Sigmoid colon (tissue), 7 donors: ENCODE results near the gene PHF23. TPM values are rescaled to one million over a fixed set of nuclear protein-coding genes. Genes with fewer than 3 reads are reported as not detected.

ENCODE experiments used
- DNase-seq: peaks from one replicate; pipeline ENCODE4 v3.0.0-alpha.2; 2019
- H3K27ac ChIP-seq, 4 donors: fragments of 200-600 bp; sonication (generic); one replicate each; pipeline ENCODE4 v1.5.1; 2016 to 2019; ENCODE audit warnings: mild to moderate bottlenecking in 1 of 4
- H3K27me3 ChIP-seq, 3 donors: fragments of 200-600 bp; sonication (generic); one replicate each; pipeline ENCODE4 v1.5.1; 2019; ENCODE audit warnings: mild to moderate bottlenecking in 1 of 3
- H3K36me3 ChIP-seq, 4 donors: fragments of 200-600 bp; sonication (generic); one replicate each; pipeline ENCODE4 v1.5.1; 2016 to 2019
- H3K4me1 ChIP-seq, 4 donors: fragments of 200-600 bp; sonication (generic); one replicate each; pipeline ENCODE4 v1.5.1; 2017 to 2019
- H3K4me3 ChIP-seq, 4 donors: fragments of 200-600 bp; sonication (generic); one replicate each; pipeline ENCODE4 v1.5.1; 2017 to 2019; ENCODE audit warnings: mild to moderate bottlenecking in 2 of 4, moderate library complexity in 1 of 4
- H3K9me3 ChIP-seq, 4 donors: fragments of 200-600 bp in 3 of 4; sonication (generic) in 3 of 4; one replicate each; pipeline versions ENCODE4 v1.5.1 to v1.6.1; 2013 to 2019
- EP300 ChIP-seq, 4 donors: sonication (generic); formaldehyde crosslinking; IDR thresholded peaks; one replicate each; pipeline ENCODE4 v1.6.1; 2017; ENCODE audit warnings: antibody characterized with exemption in 4 of 4
- POLR2A ChIP-seq, 2 donors: fragments of 450-650 bp; IDR thresholded peaks; one replicate each; pipeline ENCODE4 v1.6.1; 2016; ENCODE audit warnings: antibody characterized with exemption in 2 of 2, mild to moderate bottlenecking in 2 of 2, moderate library complexity in 2 of 2
- POLR2AphosphoS5 ChIP-seq, 4 donors: sonication (generic); formaldehyde crosslinking; IDR thresholded peaks; one replicate each; pipeline ENCODE4 v1.6.1; 2017; ENCODE audit warnings: antibody characterized with exemption in 4 of 4
- WGBS, 2 donors: extraction: QIAGEN DNeasy Blood & Tissue Kit; methylation state at CpG; one replicate each; pipeline ENCODE4 v1.1.7; 2013; 5-methylcytosine and 5-hydroxymethylcytosine counted together
- intact Hi-C: fragments of 100-400 bp; cut with DNase I; formaldehyde crosslinking; loops from one replicate; pipeline ENCODE4 v1.15.1; 2023
- polyA plus RNA-seq, 3 donors: library from polyadenylated mRNA; stranded (reverse); fragments of 200-250 nt; gene quantifications; one replicate each; pipeline ENCODE4 v1.2.3, GENCODE V29; 2013
- total RNA-seq, 4 donors: library from RNA; depleted of rRNA; stranded (reverse); fragments of >200 nt; gene quantifications; one replicate each; pipeline ENCODE4 v1.1.0, GENCODE V29; 2016
- TF ChIP-seq, protein P1 (sequence below), 4 experiments: fragments of 450-650 bp in 3 of 4; fragments of 200-600 bp in 1 of 4; IDR thresholded peaks; one replicate each; pipeline ENCODE4 v1.5.1; 2016 to 2019; ENCODE audit warnings: antibody characterized with exemption in 4 of 4, mild to moderate bottlenecking in 3 of 4, moderate library complexity in 2 of 4
- donor health status: healthy with polysubstance abuse.
- donor health status: Bipolar disorder and iron deficiency.
- donor health status: healthy.

Gene PHF23
- total and polyA plus RNA-seq, 7 donors = 23.1 to 45.6 (median 44.9) TPM

DNA sequence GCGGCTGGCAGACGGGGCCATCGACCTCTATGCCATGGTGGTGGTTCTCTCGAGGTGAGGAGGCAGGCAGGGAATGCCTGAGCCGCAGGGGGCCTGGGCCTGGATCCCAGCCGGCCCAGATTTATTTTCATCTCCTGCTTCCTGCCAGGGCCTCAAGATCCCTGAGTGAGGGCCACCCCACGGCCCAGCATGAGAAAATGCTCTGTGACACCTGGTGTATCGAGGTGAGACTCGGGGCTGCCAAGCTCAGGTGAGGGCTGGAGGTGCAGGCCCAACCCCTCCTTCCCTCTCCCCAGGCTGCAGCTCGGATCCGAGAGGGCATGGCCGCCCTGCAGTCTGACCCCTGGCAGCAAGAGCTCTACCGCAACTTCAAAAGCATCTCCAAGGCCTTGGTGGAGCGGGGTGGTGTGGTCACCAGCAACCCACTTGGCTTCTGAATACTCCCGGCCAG, 14.6 kb downstream of the PHF23 start:
- peaks cover 40 to 80% (median 60%) of the 10 kb centered on the region in 4 donors for H3K36me3 ChIP-seq

DNA sequence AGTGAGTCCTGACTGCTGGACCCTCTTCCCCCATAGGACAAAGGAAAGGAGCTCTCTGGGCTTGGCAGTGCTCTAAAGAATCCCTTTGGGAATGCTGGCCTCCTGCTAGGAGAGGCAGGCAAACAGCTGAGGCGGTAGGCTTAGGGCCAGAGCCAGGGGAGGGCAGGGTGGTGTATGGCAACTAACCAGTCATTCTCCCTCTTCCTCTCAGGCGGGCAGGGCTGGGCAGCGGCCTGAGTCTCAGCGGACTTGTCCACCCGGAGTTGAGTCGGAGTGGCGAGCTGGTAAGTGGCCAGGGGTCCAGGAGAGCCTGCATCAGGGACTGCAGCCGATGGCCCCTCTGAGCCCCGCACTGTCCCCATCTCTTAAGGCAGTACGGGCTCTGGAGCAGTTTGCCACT, 15.1 kb downstream of the PHF23 start:
- peaks cover 0 to 24% (median 19%) of the 10 kb centered on the region in 4 donors for H3K4me1 ChIP-seq
- intact Hi-C loops = no loop called here
- H3K4me3 ChIP-seq = no peak overlapping the region
- no peaks in the 10 kb centered on the region for H3K9me3 ChIP-seq
- H3K36me3 ChIP-seq = peaks cover 35 to 74% (median 54%) of the 10 kb centered on the region in 4 donors
- 81 to 90% methylated on average over 10 of the region's 10 CpGs for WGBS, 2 donors
- no peak for DNase-seq
- TF ChIP-seq EP300 (IDR thresholded peaks at IDR 0.05) (no peak), POLR2AphosphoS5 (IDR thresholded peaks at IDR 0.05) (no peak), POLR2A (IDR thresholded peaks at IDR 0.05) (no peak)
- TF ChIP-seq, protein P1, sequence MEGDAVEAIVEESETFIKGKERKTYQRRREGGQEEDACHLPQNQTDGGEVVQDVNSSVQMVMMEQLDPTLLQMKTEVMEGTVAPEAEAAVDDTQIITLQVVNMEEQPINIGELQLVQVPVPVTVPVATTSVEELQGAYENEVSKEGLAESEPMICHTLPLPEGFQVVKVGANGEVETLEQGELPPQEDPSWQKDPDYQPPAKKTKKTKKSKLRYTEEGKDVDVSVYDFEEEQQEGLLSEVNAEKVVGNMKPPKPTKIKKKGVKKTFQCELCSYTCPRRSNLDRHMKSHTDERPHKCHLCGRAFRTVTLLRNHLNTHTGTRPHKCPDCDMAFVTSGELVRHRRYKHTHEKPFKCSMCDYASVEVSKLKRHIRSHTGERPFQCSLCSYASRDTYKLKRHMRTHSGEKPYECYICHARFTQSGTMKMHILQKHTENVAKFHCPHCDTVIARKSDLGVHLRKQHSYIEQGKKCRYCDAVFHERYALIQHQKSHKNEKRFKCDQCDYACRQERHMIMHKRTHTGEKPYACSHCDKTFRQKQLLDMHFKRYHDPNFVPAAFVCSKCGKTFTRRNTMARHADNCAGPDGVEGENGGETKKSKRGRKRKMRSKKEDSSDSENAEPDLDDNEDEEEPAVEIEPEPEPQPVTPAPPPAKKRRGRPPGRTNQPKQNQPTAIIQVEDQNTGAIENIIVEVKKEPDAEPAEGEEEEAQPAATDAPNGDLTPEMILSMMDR (IDR thresholded peaks at IDR 0.05) = no peak
- H3K27ac ChIP-seq = peak overlapping the region in 1 of 4 donors; percentile 43
- H3K27me3 ChIP-seq = no peaks in the 10 kb centered on the region

More for the DNA sequence above, 14.6 kb downstream of the PHF23 start:
- 68 to 83% methylated on average over 15 of the region's 15 CpGs for WGBS, 2 donors
- peaks cover 0 to 20% (median 14%) of the 10 kb centered on the region in 4 donors for H3K4me1 ChIP-seq
- TF ChIP-seq, protein P1 (IDR thresholded peaks at IDR 0.05) = no peak
- no peak for TF ChIP-seq POLR2A (IDR thresholded peaks at IDR 0.05)
- TF ChIP-seq POLR2AphosphoS5 (IDR thresholded peaks at IDR 0.05) = no peak
- TF ChIP-seq EP300 (IDR thresholded peaks at IDR 0.05) = no peak
- peak overlapping the region in 2 of 4 donors; percentile 22 to 43 for H3K27ac ChIP-seq
- H3K4me3 ChIP-seq = no peak overlapping the region
- no peaks in the 10 kb centered on the region for H3K9me3 ChIP-seq
- no peak for DNase-seq
- H3K27me3 ChIP-seq = no peaks in the 10 kb centered on the region
- intact Hi-C loops = no loop called here

DNA sequence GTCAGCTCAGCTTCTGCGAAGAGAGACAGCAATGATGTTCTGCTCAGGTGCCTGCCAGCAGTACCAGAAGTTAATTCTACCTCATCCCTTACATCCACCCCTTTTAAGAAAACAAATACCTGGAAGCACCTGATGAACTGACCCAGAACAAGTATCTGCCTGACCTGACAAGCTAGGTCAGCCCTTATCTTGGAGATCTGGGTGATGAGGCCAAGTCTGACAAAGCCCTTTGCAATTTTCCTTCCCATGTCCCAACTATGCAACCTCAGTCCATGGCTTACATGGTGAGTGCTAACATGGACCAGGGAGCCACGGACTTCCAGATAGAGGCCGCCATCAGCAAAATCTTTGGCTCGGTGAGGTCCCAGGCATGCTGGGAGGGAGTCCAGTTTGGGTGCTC, 15.9 kb downstream of the PHF23 start:
- peaks cover 0 to 31% (median 24%) of the 10 kb centered on the region in 4 donors for H3K4me1 ChIP-seq
- 90 to 93% methylated on average over 4 of the region's 4 CpGs for WGBS, 2 donors

DNA sequence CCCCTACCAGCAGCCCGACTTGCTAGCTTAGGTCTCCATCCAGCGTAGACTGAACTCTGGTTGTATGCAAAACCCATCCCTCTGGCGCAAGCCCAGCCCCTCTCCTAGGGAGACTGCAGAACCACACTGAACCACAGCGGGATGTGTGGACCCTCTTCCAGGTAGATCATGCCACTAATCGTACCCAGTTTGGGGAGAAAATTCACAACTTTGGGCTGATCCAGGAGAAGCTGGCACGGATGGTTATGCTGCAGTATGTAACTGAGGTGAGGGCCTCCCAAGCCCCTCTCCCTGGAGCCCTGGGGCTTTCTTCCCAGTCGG, 16.3 kb downstream of the PHF23 start:
- Histone ChIP-seq H3K4me3 (no peak overlapping the region), H3K4me1 (peaks cover 0 to 36% (median 29%) of the 10 kb centered on the region in 4 donors), H3K27me3 (no peaks in the 10 kb centered on the region), H3K36me3 (peaks cover 28 to 62% (median 46%) of the 10 kb centered on the region in 4 donors), H3K27ac (peak overlapping the region in 1 of 4 donors; percentile 23), H3K9me3 (no peaks in the 10 kb centered on the region)
- TF ChIP-seq POLR2A (IDR thresholded peaks at IDR 0.05) (no peak), EP300 (IDR thresholded peaks at IDR 0.05) (no peak), POLR2AphosphoS5 (IDR thresholded peaks at IDR 0.05) (no peak)
- TF ChIP-seq, protein P1 (IDR thresholded peaks at IDR 0.05) = no peak
- WGBS, 2 donors = 73 to 85% methylated on average over 7 of the region's 7 CpGs
- DNase-seq = peak; percentile 66
- intact Hi-C loops = no loop called here

More for the DNA sequence above, 15.9 kb downstream of the PHF23 start:
- DNase-seq = no peak
- intact Hi-C loops = no loop called here
- Histone ChIP-seq H3K27ac (no peak overlapping the region), H3K27me3 (no peaks in the 10 kb centered on the region), H3K36me3 (peaks cover 28 to 66% (median 48%) of the 10 kb centered on the region in 4 donors), H3K9me3 (no peaks in the 10 kb centered on the region), H3K4me3 (no peak overlapping the region)
- TF ChIP-seq POLR2A (IDR thresholded peaks at IDR 0.05) (no peak), EP300 (IDR thresholded peaks at IDR 0.05) (no peak), POLR2AphosphoS5 (IDR thresholded peaks at IDR 0.05) (no peak)
- TF ChIP-seq, protein P1 (IDR thresholded peaks at IDR 0.05) = no peak
